Stimulated activated CD4-positive, alpha-beta T cell treated with anti-CD3 and anti-CD28 coated beads, Interleukin-4, amount 100 ng/mL, for 24 hours (primary cell): ENCODE data around the gene HOXD4.

Experiments used
- DNase-seq: peaks from one replicate; pipeline ENCODE4 v3.0.0-alpha.2; 2020

The HOXD4 gene

GRCh38 chr2:176158855-176159662, 7.7 kb downstream of the HOXD4 start:
- no peak for DNase-seq

- no peak for DNase-seq
These were observed 8.4 kb downstream of the HOXD4 start for GRCh38 chr2:176159663-176160250.

- no peak for DNase-seq
These were observed 9.1 kb downstream of the HOXD4 start for GRCh38 chr2:176160251-176160985.

GRCh38 chr2:176160986-176161824, 9.9 kb downstream of the HOXD4 start:
- no peak for DNase-seq

GRCh38 chr2:176161825-176162626, 10.7 kb downstream of the HOXD4 start:
- DNase-seq, result no peak

- no peak for DNase-seq
These were observed 11.7 kb downstream of the HOXD4 start for GRCh38 chr2:176162911-176163671.

GRCh38 chr2:176163672-176164056, 12.3 kb downstream of the HOXD4 start:
- no peak for DNase-seq

- no peak for DNase-seq
These were observed 12.9 kb downstream of the HOXD4 start for GRCh38 chr2:176164201-176164600.

GRCh38 chr2:176164611-176165369, 13.4 kb downstream of the HOXD4 start:
- DNase-seq, result no peak

- DNase-seq, result no peak
These were observed 14.2 kb downstream of the HOXD4 start for GRCh38 chr2:176165370-176166050.

- DNase-seq, result no peak
These were observed 14.9 kb downstream of the HOXD4 start for GRCh38 chr2:176166272-176166671.

- DNase-seq, result no peak
These were observed 16.0 kb downstream of the HOXD4 start for GRCh38 chr2:176167398-176167797.

GRCh38 chr2:176169181-176169580, 17.8 kb downstream of the HOXD4 start:
- no peak for DNase-seq

GRCh38 chr2:176169711-176170110, 18.4 kb downstream of the HOXD4 start:
- no peak for DNase-seq

- no peak for DNase-seq
These were observed 19.4 kb downstream of the HOXD4 start for GRCh38 chr2:176170602-176171305.

- no peak for DNase-seq
These were observed 20.1 kb downstream of the HOXD4 start for GRCh38 chr2:176171351-176172006.

- DNase-seq, result no peak
These were observed 20.9 kb downstream of the HOXD4 start for GRCh38 chr2:176172007-176172894.
